GM23338 (cell line): ENCODE results near the gene MLPH. TPM values are rescaled to one million over a fixed set of nuclear protein-coding genes. Genes with fewer than 3 reads are reported as not detected.
"Not testable (repeated sequence)": the region's sequence is repeated elsewhere in the genome, so short reads cannot be mapped to it uniquely, and the experiment has no call there.

Experiments
- ATAC-seq: fragments of 200-7000 bp; cut with Tn5 transposase; 3 replicates; pipeline ENCODE4 v1.9.1; 2020
- DNase-seq: peaks from one replicate; pipeline ENCODE4 v3.0.0-alpha.2; 2015; ENCODE audit warnings: low spot score
- H2AFZ ChIP-seq: fragments of 200-600 bp; sonication (generic); 2 replicates; pipeline ENCODE4 v1.8.0; 2016; ENCODE audit warnings: antibody characterized with exemption, mild to moderate bottlenecking, moderate library complexity
- H3F3A ChIP-seq: fragments of 200-600 bp; sonication (generic); replicated peaks from 2 replicates; pipeline ENCODE4 v1.8.0; 2017; ENCODE audit warnings: antibody characterized with exemption, mixed run types, low read depth
- H3K27ac ChIP-seq: fragments of 200-600 bp; sonication (generic); 2 replicates; pipeline ENCODE4 v1.6.1; 2016; ENCODE audit warnings: low read depth
- H3K27me3 ChIP-seq: fragments of 200-600 bp; sonication (generic); 2 replicates; pipeline ENCODE4 v1.8.0; 2016; ENCODE audit warnings: mild to moderate bottlenecking, mixed run types, moderate library complexity; ENCODE audit not compliant: insufficient read depth
- H3K36me3 ChIP-seq: fragments of 200-600 bp; sonication (generic); 2 replicates; pipeline ENCODE4 v1.8.0; 2016; ENCODE audit warnings: mild to moderate bottlenecking; ENCODE audit not compliant: insufficient read depth
- H3K4me1 ChIP-seq: fragments of 200-600 bp; sonication (generic); 2 replicates; pipeline ENCODE4 v1.8.0; 2016; ENCODE audit warnings: mild to moderate bottlenecking, moderate library complexity; ENCODE audit not compliant: insufficient read depth
- H3K4me2 ChIP-seq: fragments of 200-600 bp; sonication (generic); 2 replicates; pipeline ENCODE4 v1.7.1; 2017; ENCODE audit warnings: mixed run types
- H3K4me3 ChIP-seq: fragments of 200-600 bp; sonication (generic); 2 replicates; pipeline ENCODE4 v1.6.1; 2016; ENCODE audit warnings: mixed run types
- H3K79me2 ChIP-seq: fragments of 200-600 bp; sonication (generic); replicated peaks from 2 replicates; pipeline ENCODE4 v1.8.0; 2017; ENCODE audit warnings: mild to moderate bottlenecking; ENCODE audit not compliant: insufficient read depth
- H3K9me2 ChIP-seq: fragments of 200-600 bp; sonication (generic); 2 replicates; pipeline ENCODE4 v1.8.0; 2017; ENCODE audit not compliant: insufficient read depth
- H4K20me1 ChIP-seq: fragments of 200-600 bp; sonication (generic); replicated peaks from 2 replicates; pipeline ENCODE4 v1.8.0; 2017; ENCODE audit warnings: mild to moderate bottlenecking; ENCODE audit not compliant: insufficient read depth
- H3K27ac Mint-ChIP-seq: 2 replicates; pipeline ENCODE4 v1.8.0; 2020; ENCODE audit warnings: inconsistent platforms, mild to moderate bottlenecking, moderate library complexity, mixed read lengths
- H3K27me3 Mint-ChIP-seq: 3 replicates; pipeline ENCODE4 v1.8.0; 2022; ENCODE audit warnings: low read depth, mild to moderate bottlenecking, moderate library complexity, mixed read lengths, inconsistent platforms; ENCODE audit not compliant: insufficient read depth, poor library complexity
- H3K36me3 Mint-ChIP-seq: 3 replicates; pipeline ENCODE4 v1.8.0; 2021; ENCODE audit warnings: low read depth, mild to moderate bottlenecking, inconsistent platforms, moderate library complexity, mixed read lengths
- H3K4me1 Mint-ChIP-seq: 3 replicates; pipeline ENCODE4 v1.8.0; 2020; ENCODE audit warnings: mild to moderate bottlenecking, inconsistent platforms, mixed read lengths
- H3K4me3 Mint-ChIP-seq: 3 replicates; pipeline ENCODE4 v1.8.0; 2021; ENCODE audit warnings: moderate library complexity, mild to moderate bottlenecking, inconsistent platforms, mixed read lengths
- H3K9me3 Mint-ChIP-seq: 3 replicates; pipeline ENCODE4 v1.8.0; 2020; ENCODE audit warnings: moderate library complexity, mild to moderate bottlenecking, inconsistent platforms, mixed read lengths
- CREB1 ChIP-seq: fragments of 250-450 bp; sonication (Bioruptor Pico); IDR thresholded peaks from 2 replicates; pipeline ENCODE4 v1.5.0; 2020; ENCODE audit warnings: low read depth, mild to moderate bottlenecking, moderate library complexity
- EZH2phosphoT487 ChIP-seq: fragments of 200-600 bp; sonication (generic); IDR thresholded peaks from one replicate; pipeline ENCODE4 v1.8.1; 2018; ENCODE audit warnings: antibody characterized with exemption; ENCODE audit not compliant: unreplicated experiment
- JUNB ChIP-seq: IDR thresholded peaks from one replicate; pipeline ENCODE4 v1.6.1; 2016; ENCODE audit warnings: antibody characterized with exemption; ENCODE audit not compliant: unreplicated experiment
- NANOG ChIP-seq: IDR thresholded peaks from 2 replicates; pipeline ENCODE4 v1.6.1; 2016; ENCODE audit warnings: antibody characterized with exemption, borderline replicate concordance
- POLR2AphosphoS5 ChIP-seq: IDR thresholded peaks from 2 replicates; pipeline ENCODE4 v1.6.1; 2016; ENCODE audit warnings: antibody characterized with exemption, low read depth
- REST ChIP-seq: IDR thresholded peaks from one replicate; pipeline ENCODE4 v1.6.1; 2018; ENCODE audit warnings: antibody characterized with exemption; ENCODE audit not compliant: unreplicated experiment
- STAT1 ChIP-seq: IDR thresholded peaks from one replicate; pipeline ENCODE4 v1.6.1; 2016; ENCODE audit warnings: antibody characterized with exemption; ENCODE audit not compliant: unreplicated experiment
- ZNF114 ChIP-seq: fragments of 250-450 bp; sonication (Bioruptor Pico); IDR thresholded peaks from 2 replicates; pipeline ENCODE4 v1.5.0; 2020; ENCODE audit warnings: mild to moderate bottlenecking, moderate library complexity
- ZNF331 ChIP-seq: fragments of 250-450 bp; sonication (Bioruptor Pico); IDR thresholded peaks from 2 replicates; pipeline ENCODE4 v1.5.0; 2020; ENCODE audit warnings: low read depth, mild to moderate bottlenecking, moderate library complexity
- polyA plus RNA-seq: library from polyadenylated mRNA; unstranded; fragments of >200 nt; fragmentation: Nextera tagmentation; extraction: Ambion mirVana; gene quantifications from 2 replicates; pipeline ENCODE4 v1.2.1, GENCODE V29; 2016
- total RNA-seq: library from RNA; depleted of rRNA; stranded (reverse); fragments of >200 nt; shearing (Covaris generic); gene quantifications from 2 replicates; pipeline ENCODE4 v1.2.3, GENCODE V29; 2014
- TF ChIP-seq, protein P1 (sequence below), 2 experiments: fragments of 200-600 bp in 1 of 2; sonication (generic) in 1 of 2; conservative IDR thresholded peaks; 2 replicates each; pipeline versions ENCODE4 v1.5.1 to v1.6.1; 2016 to 2017; ENCODE audit warnings: antibody characterized with exemption in 2 of 2, low read depth in 2 of 2, mild to moderate bottlenecking in 2 of 2, moderate library complexity in 1 of 2
- TF ChIP-seq, protein P2 (sequence below): IDR thresholded peaks from 2 replicates; pipeline ENCODE4 v1.6.1; 2016; ENCODE audit warnings: antibody characterized with exemption

The MLPH gene
- total and polyA plus RNA-seq, 2 experiments from 2014 or later: 13.6 to 16.5 TPM

DNA sequence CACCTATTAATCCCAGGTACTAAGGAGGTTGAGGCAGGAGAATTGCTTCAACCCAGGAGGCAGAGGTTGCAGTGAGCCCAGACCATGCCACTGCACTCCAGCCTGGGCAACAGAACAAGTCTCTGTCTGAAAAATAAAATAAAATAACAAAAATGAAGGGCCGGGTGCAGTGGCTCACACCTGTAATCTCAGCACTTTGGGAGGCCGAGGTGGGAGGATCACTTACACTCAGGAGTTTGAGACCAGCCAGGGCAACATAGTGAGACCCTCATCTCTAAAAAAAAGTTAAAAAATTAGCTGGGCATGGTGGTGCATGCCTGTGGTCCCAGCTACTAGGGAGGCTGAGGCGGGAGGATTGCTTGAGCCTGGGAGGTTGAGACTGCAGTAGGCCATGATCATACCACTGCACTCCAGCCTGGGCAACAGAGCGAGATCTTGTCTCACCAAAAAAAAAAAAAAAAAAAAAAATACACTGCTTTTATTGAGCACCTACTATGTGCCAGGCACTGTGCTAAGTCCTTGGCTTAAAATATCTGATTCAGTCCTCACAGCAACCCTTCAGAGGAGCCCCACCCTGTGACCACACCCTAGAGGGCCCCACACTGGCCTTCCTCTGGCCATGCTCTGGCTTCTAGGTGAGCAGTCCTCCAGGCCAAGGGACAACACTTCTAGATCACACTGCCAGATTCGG is 108.9 kb downstream of the MLPH start:
- not testable (repeated sequence) for H3K4me2 ChIP-seq, H3K27me3 ChIP-seq, H3K4me3 ChIP-seq, H4K20me1 ChIP-seq, H3K36me3 Mint-ChIP-seq, H3K4me3 Mint-ChIP-seq, H3K9me3 Mint-ChIP-seq, H2AFZ ChIP-seq, H3K36me3 ChIP-seq, H3K27ac Mint-ChIP-seq, ATAC-seq, H3K27ac ChIP-seq, H3K79me2 ChIP-seq, H3K9me2 ChIP-seq, DNase-seq
- Histone ChIP-seq H3F3A (0 out of 2 replicates have a peak, but pooled peaks cover 11% of the 10 kb centered on the region), H3K4me1 (peaks cover 29% of the 10 kb centered on the region)
- Mint-ChIP-seq H3K4me1 (peaks cover 69% of the 10 kb centered on the region), H3K27me3 (peaks cover 17% of the 10 kb centered on the region)

DNA sequence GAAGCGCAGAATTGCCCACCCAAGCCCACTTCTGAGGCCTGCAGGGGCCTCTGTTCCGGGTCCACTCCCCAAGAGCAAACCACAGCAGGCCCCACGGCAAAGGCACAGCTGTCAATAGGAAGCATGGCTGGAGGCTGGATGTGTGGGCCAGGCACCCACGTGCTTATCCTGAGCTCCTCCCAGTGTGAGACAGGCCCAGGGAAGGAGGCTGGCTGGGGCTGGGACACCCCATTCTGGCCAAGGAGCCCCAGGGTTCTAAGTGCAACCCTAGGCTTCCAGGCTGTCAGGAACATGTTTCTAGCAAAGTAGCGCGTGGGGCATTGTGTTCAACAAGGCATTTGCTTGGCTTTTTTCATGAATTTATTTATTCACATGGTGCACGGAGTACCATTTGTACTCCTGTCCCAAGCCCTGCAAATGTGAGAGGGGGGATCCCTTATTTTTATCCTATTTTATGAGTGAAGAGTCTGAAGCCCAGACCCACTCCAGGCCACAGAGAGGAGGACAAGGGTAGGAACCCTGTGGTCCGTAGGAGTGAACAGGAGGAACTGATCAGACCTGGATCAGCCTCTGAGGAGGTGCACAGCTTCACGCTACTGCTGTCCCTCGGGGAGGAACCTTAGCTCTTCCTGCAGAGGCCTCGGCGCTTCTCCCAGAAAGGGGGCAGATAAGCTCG is 109.6 kb downstream of the MLPH start:
- H3K27ac Mint-ChIP-seq: no peak overlapping the region
- no peak for TF ChIP-seq CREB1
- TF ChIP-seq, protein P1, sequence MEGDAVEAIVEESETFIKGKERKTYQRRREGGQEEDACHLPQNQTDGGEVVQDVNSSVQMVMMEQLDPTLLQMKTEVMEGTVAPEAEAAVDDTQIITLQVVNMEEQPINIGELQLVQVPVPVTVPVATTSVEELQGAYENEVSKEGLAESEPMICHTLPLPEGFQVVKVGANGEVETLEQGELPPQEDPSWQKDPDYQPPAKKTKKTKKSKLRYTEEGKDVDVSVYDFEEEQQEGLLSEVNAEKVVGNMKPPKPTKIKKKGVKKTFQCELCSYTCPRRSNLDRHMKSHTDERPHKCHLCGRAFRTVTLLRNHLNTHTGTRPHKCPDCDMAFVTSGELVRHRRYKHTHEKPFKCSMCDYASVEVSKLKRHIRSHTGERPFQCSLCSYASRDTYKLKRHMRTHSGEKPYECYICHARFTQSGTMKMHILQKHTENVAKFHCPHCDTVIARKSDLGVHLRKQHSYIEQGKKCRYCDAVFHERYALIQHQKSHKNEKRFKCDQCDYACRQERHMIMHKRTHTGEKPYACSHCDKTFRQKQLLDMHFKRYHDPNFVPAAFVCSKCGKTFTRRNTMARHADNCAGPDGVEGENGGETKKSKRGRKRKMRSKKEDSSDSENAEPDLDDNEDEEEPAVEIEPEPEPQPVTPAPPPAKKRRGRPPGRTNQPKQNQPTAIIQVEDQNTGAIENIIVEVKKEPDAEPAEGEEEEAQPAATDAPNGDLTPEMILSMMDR (conservative IDR thresholded peaks at IDR 0.05; ENCODE audit: low read depth in 2 of 2): no peak
- TF ChIP-seq JUNB: no peak
- no peak for TF ChIP-seq EZH2phosphoT487
- no peak for TF ChIP-seq STAT1
- TF ChIP-seq REST: no peak
- no peak for TF ChIP-seq ZNF331
- TF ChIP-seq POLR2AphosphoS5: no peak
- TF ChIP-seq NANOG: no peak
- TF ChIP-seq, protein P2, sequence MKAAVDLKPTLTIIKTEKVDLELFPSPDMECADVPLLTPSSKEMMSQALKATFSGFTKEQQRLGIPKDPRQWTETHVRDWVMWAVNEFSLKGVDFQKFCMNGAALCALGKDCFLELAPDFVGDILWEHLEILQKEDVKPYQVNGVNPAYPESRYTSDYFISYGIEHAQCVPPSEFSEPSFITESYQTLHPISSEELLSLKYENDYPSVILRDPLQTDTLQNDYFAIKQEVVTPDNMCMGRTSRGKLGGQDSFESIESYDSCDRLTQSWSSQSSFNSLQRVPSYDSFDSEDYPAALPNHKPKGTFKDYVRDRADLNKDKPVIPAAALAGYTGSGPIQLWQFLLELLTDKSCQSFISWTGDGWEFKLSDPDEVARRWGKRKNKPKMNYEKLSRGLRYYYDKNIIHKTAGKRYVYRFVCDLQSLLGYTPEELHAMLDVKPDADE: no peak
- TF ChIP-seq ZNF114 (CRISPR knock-in tag): no peak

More for the DNA sequence above, 109.6 kb downstream of the MLPH start:
- H3K36me3 ChIP-seq: no peaks in the 10 kb centered on the region
- peaks cover 3% of the 10 kb centered on the region; the same call in 1 of the 3 replicates for H3K36me3 Mint-ChIP-seq
- peaks cover 18% of the 10 kb centered on the region for H3K27me3 Mint-ChIP-seq
- H3K27me3 ChIP-seq: no peaks in the 10 kb centered on the region
- ATAC-seq (no peak), DNase-seq (no peak)
- H3K9me2 ChIP-seq: no peaks in the 10 kb centered on the region
- no peaks in the 10 kb centered on the region; the same call in 2 of the 3 replicates for H3K9me3 Mint-ChIP-seq
- H3K79me2 ChIP-seq: no peaks in the 10 kb centered on the region
- H3K4me3 ChIP-seq: no peak overlapping the region
- no peak overlapping the region for H3K27ac ChIP-seq
- H3K4me2 ChIP-seq: no peak overlapping the region
- H3K4me1 ChIP-seq: peaks cover 29% of the 10 kb centered on the region
- H3K4me1 Mint-ChIP-seq: peaks cover 69% of the 10 kb centered on the region
- H2AFZ ChIP-seq: no peak overlapping the region; the same call in 1 of the 2 replicates
- no peak overlapping the region for H3K4me3 Mint-ChIP-seq
- H4K20me1 ChIP-seq: no peaks in the 10 kb centered on the region
- 0 out of 2 replicates have a peak, but pooled peaks cover 11% of the 10 kb centered on the region for H3F3A ChIP-seq
